ENCODE measurements around the gene DSP.

DNA sequence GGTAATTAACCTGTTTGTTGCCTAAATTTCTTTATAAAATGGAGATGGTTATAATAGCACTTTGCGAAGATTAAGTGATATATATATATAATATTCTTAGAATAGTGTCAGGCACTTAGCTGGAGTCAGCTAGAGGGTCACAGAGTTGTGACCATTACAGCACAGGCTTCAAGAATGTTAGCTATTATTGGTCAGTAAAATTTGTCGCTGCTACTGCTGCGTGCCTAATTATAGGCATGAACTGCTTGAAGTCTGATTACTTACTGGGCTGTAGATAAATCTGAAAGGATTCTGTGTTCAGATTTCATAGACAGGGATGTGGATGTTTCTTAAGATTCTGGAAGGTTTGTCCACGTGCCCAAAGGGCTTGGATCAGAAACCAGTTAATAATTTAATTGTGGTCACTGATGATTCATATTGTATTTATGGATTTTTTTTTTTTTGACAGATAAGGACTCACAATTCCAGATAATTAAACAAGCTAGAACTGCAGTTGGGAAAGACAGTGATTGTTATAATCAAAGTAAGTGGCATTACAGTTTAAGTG is 53.2 kb downstream of the DSP start:
- TF ChIP-seq, protein P1, sequence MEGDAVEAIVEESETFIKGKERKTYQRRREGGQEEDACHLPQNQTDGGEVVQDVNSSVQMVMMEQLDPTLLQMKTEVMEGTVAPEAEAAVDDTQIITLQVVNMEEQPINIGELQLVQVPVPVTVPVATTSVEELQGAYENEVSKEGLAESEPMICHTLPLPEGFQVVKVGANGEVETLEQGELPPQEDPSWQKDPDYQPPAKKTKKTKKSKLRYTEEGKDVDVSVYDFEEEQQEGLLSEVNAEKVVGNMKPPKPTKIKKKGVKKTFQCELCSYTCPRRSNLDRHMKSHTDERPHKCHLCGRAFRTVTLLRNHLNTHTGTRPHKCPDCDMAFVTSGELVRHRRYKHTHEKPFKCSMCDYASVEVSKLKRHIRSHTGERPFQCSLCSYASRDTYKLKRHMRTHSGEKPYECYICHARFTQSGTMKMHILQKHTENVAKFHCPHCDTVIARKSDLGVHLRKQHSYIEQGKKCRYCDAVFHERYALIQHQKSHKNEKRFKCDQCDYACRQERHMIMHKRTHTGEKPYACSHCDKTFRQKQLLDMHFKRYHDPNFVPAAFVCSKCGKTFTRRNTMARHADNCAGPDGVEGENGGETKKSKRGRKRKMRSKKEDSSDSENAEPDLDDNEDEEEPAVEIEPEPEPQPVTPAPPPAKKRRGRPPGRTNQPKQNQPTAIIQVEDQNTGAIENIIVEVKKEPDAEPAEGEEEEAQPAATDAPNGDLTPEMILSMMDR (IDR thresholded peaks at IDR 0.05; ENCODE audit: low read length): no peak
- no peak for TF ChIP-seq EZH2 (IDR thresholded peaks at IDR 0.05; ENCODE audit: borderline replicate concordance, low read length)
